ENCODE measurements around the gene KHSRP. TPM values are rescaled to one million over a fixed set of nuclear protein-coding genes. Genes with fewer than 3 reads are reported as not detected.

The KHSRP gene
- total and polyA plus RNA-seq, 2 experiments from 2014 or later, result 133 to 202 TPM

DNA sequence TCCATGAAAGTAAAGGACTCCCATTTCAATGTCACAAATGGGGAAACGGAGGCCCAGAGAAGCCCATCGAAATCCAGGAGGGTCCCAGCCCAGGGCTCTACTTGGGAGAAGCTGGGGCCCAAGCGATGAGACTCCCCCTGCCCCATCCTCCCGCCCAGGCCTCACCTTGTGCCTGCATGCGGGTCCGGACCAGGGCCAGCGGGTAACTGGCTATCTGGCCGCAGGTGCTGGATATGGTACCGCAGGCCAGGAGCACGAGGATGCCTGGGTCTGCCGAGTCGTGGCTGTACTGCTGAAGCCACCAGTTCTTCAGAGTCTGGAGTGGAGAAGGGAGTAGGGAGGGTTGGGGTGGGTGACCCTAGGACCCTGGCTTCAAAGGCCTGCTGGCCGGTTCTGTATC, 19.4 kb upstream of the KHSRP start:
- no peaks in the 10 kb centered on the region for H3K36me3 ChIP-seq (replicated peaks; ENCODE audit: insufficient read depth, low read depth)
- TF ChIP-seq, protein P1, sequence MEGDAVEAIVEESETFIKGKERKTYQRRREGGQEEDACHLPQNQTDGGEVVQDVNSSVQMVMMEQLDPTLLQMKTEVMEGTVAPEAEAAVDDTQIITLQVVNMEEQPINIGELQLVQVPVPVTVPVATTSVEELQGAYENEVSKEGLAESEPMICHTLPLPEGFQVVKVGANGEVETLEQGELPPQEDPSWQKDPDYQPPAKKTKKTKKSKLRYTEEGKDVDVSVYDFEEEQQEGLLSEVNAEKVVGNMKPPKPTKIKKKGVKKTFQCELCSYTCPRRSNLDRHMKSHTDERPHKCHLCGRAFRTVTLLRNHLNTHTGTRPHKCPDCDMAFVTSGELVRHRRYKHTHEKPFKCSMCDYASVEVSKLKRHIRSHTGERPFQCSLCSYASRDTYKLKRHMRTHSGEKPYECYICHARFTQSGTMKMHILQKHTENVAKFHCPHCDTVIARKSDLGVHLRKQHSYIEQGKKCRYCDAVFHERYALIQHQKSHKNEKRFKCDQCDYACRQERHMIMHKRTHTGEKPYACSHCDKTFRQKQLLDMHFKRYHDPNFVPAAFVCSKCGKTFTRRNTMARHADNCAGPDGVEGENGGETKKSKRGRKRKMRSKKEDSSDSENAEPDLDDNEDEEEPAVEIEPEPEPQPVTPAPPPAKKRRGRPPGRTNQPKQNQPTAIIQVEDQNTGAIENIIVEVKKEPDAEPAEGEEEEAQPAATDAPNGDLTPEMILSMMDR (IDR thresholded peaks at IDR 0.05; ENCODE audit: poor library complexity), result no peak
- TF ChIP-seq EZH2phosphoT487 (IDR thresholded peaks at IDR 0.05; ENCODE audit: low read depth, severe bottlenecking, unreplicated experiment) (no peak), EZH2 (IDR thresholded peaks at IDR 0.05; ENCODE audit: borderline replicate concordance) (no peak)
- no peak overlapping the region for H3K4me2 ChIP-seq
- H3K27me3 ChIP-seq, result no peaks in the 10 kb centered on the region
- no peaks in the 10 kb centered on the region for H3K79me2 ChIP-seq
- no peaks in the 10 kb centered on the region for H4K20me1 ChIP-seq (ENCODE audit: insufficient read depth, poor library complexity, severe bottlenecking)
- no peak overlapping the region for H3K4me3 ChIP-seq
- WGBS (ENCODE audit: low lambda C conversion rate, missing lambda C conversion rate), result 98% methylated on average over 13 of the region's 13 CpGs
- H2AFZ ChIP-seq, result no peak overlapping the region
- no peaks in the 10 kb centered on the region for H3K9me3 ChIP-seq (ENCODE audit: low read depth)
- H3K27ac ChIP-seq, result no peak overlapping the region
- no peaks in the 10 kb centered on the region for H3K9me2 ChIP-seq (replicated peaks; ENCODE audit: insufficient read depth)
- no peak for DNase-seq (ENCODE audit: low spot score)
- no peaks in the 10 kb centered on the region for H3K4me1 ChIP-seq (ENCODE audit: insufficient read depth)

DNA sequence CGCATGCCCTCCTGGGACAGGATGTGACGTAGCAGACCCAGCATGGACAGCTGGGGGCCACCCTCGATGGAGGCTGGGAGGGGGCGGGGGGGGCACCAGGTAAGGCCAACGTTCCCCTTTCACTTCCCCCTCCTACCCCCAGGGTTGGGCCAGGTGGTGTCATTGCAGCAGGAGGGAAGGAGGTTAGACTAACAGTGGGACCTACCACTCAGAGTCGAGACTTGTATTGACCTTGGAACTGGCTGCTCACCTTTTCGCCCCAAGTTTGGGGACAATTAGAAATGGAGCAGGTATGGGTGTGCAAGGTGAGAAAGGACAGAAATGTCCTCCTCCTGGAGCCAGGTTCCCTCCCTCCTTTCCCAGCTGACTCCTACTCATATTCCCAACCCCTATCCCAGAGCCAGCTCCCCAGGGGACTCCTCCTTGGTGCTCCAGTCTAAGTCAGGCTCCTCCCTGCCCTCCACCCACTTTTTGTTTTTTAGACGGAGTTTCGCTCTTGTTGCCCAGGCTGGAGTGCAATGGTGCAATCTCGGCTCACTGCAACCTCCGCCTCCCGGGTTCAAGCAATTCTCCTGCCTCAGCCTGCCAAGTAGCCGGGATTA, 17.6 kb upstream of the KHSRP start:
- 90% methylated on average over 12 of the region's 13 CpGs for WGBS (ENCODE audit: low lambda C conversion rate, missing lambda C conversion rate)
- Histone ChIP-seq H4K20me1 (ENCODE audit: insufficient read depth, poor library complexity, severe bottlenecking) (no peaks in the 10 kb centered on the region), H3K9me2 (replicated peaks; ENCODE audit: insufficient read depth) (no peaks in the 10 kb centered on the region), H3K4me3 (no peak overlapping the region), H3K4me1 (ENCODE audit: insufficient read depth) (no peaks in the 10 kb centered on the region), H3K27ac (no peak overlapping the region), H3K36me3 (replicated peaks; ENCODE audit: insufficient read depth, low read depth) (no peaks in the 10 kb centered on the region), H3K4me2 (no peak overlapping the region), H3K9me3 (ENCODE audit: low read depth) (no peaks in the 10 kb centered on the region), H3K27me3 (no peaks in the 10 kb centered on the region), H2AFZ (no peak overlapping the region), H3K79me2 (no peaks in the 10 kb centered on the region)
- DNase-seq (ENCODE audit: low spot score), result no peak
- no peak for TF ChIP-seq EZH2phosphoT487 (IDR thresholded peaks at IDR 0.05; ENCODE audit: low read depth, severe bottlenecking, unreplicated experiment)
- TF ChIP-seq, protein P1 (IDR thresholded peaks at IDR 0.05; ENCODE audit: poor library complexity), result no peak
- TF ChIP-seq EZH2 (IDR thresholded peaks at IDR 0.05; ENCODE audit: borderline replicate concordance), result no peak

DNA sequence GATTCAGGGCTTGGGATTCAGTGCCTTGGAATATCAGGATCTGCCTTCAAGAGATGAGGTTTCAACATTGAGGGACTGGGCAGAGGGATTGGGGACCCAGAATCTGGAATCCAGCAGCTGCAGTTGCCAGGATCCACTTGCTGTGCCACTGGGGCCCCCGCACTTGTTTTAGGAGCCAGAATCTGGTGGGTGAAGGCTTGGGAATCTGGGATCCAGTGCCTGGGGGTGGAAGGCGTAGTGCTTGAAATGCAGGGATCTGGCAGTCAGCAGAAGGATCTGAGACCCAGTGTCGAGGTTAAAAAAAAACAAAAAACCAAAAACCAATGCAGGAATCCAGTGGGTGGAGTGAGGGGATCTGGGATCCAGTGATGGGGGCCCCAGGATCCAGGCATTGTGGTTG, 16.3 kb upstream of the KHSRP start:
- WGBS (ENCODE audit: low lambda C conversion rate, missing lambda C conversion rate), result 93% methylated on average over 3 of the region's 3 CpGs
- H3K9me2 ChIP-seq (replicated peaks; ENCODE audit: insufficient read depth), result no peaks in the 10 kb centered on the region
- no peaks in the 10 kb centered on the region for H3K79me2 ChIP-seq
- no peak for DNase-seq (ENCODE audit: low spot score)
- H3K4me2 ChIP-seq, result no peak overlapping the region
- H3K9me3 ChIP-seq (ENCODE audit: low read depth), result no peaks in the 10 kb centered on the region
- H3K36me3 ChIP-seq (replicated peaks; ENCODE audit: insufficient read depth, low read depth), result no peaks in the 10 kb centered on the region
- no peak for TF ChIP-seq EZH2phosphoT487 (IDR thresholded peaks at IDR 0.05; ENCODE audit: low read depth, severe bottlenecking, unreplicated experiment)
- TF ChIP-seq, protein P1 (IDR thresholded peaks at IDR 0.05; ENCODE audit: poor library complexity), result no peak
- no peak for TF ChIP-seq EZH2 (IDR thresholded peaks at IDR 0.05; ENCODE audit: borderline replicate concordance)
- no peaks in the 10 kb centered on the region for H3K4me1 ChIP-seq (ENCODE audit: insufficient read depth)
- no peaks in the 10 kb centered on the region for H3K27me3 ChIP-seq
- H2AFZ ChIP-seq, result no peak overlapping the region
- no peak overlapping the region for H3K4me3 ChIP-seq
- no peak overlapping the region for H3K27ac ChIP-seq
- H4K20me1 ChIP-seq (ENCODE audit: insufficient read depth, poor library complexity, severe bottlenecking), result no peaks in the 10 kb centered on the region
